ENCODE measurements around the gene AKAP13. TPM values are rescaled to one million over a fixed set of nuclear protein-coding genes. Genes with fewer than 3 reads are reported as not detected.

The AKAP13 gene, protein sequence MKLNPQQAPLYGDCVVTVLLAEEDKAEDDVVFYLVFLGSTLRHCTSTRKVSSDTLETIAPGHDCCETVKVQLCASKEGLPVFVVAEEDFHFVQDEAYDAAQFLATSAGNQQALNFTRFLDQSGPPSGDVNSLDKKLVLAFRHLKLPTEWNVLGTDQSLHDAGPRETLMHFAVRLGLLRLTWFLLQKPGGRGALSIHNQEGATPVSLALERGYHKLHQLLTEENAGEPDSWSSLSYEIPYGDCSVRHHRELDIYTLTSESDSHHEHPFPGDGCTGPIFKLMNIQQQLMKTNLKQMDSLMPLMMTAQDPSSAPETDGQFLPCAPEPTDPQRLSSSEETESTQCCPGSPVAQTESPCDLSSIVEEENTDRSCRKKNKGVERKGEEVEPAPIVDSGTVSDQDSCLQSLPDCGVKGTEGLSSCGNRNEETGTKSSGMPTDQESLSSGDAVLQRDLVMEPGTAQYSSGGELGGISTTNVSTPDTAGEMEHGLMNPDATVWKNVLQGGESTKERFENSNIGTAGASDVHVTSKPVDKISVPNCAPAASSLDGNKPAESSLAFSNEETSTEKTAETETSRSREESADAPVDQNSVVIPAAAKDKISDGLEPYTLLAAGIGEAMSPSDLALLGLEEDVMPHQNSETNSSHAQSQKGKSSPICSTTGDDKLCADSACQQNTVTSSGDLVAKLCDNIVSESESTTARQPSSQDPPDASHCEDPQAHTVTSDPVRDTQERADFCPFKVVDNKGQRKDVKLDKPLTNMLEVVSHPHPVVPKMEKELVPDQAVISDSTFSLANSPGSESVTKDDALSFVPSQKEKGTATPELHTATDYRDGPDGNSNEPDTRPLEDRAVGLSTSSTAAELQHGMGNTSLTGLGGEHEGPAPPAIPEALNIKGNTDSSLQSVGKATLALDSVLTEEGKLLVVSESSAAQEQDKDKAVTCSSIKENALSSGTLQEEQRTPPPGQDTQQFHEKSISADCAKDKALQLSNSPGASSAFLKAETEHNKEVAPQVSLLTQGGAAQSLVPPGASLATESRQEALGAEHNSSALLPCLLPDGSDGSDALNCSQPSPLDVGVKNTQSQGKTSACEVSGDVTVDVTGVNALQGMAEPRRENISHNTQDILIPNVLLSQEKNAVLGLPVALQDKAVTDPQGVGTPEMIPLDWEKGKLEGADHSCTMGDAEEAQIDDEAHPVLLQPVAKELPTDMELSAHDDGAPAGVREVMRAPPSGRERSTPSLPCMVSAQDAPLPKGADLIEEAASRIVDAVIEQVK (N-terminal part only)
- total RNA-seq: 53.0 and 84.7 TPM in 2 replicates

DNA sequence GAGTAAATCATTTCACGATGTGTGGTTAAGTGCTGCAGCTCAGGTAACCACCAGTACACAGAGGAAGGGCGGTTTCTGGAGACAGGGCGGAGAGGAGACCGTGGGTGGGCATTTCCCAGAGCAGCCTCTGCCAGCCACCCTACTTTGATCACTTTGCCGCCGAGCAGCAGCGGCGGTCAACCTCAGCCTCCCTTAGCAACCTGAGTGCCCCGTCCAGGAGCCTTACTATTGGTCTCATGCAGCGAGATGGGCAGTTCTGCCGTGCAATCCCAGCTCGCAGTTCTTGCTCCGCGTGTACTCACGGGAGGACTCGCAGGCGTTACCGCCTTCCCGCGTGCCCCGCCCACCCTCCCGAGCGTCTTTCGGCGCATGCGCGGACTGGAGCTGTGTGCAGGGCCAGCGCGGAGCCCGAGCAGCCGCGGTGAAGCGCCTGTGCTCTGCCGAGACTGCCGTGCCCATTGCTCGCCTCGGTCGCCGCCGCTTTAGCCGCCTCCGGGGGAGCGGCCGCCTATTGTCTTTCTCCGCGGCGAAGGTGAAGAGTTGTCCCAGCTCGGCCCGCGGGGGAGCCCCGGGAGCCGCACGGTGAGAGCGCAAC, at the start of gene AKAP13:
TSS of gene AKAP13 (plus strand) at position 387 of the 595 bp plus-strand sequence. CDS start 105,118 bp downstream, outside the sequence.

DNA sequence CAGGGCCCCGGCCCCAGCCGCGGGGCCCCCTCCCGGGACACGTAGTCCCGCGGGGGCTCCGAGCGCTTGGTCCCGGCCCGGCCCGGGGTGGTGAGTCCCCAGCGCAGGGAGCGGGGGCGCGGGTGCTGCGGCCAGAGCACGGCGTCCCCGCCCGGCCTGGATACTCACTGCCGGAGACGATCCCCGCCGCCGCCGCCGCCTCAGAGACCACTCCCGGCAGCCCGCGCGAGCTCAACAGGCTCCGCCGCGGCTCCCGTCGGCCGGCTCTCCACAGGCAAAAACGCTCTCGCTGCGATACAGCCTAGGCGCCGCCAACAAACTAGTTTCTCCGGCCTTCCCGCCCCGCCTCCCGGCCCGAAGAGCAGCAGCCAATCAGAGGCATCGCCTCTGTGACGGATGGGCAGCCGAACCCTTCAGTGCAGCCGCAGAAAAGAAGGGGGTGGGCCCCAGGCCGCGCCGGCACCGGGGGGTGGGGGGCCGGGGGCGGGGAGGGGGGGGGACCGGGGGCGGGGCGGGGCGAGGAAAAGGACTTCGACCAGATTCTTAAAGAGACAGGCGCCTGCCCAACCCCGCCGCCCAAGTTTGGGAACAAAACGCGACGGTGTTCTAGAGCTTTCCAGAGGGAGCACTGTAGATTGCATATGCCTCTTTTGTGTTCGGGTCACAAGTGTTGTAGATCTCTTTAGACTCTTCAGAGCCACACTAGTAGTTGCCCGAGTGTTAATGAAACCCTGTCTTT, 414.4 kb downstream of the AKAP13 start, which contains the start of gene KLHL25:
TSS of gene KLHL25 (minus strand) at position 328 of the 739 bp plus-strand sequence. CDS start 25,115 bp downstream, outside the sequence.

All from bronchial smooth muscle cell (primary cell).